IPS-20b (cell line): ENCODE data around the gene MMP7.
"Not testable (repeated sequence)": the region's sequence is repeated elsewhere in the genome, so short reads cannot be mapped to it uniquely, and the experiment has no call there.

Experiments used
- H3K27ac ChIP-seq: one replicate; pipeline ENCODE4 v1.5.1; 2013; ENCODE audit warnings: low read length
- H3K27me3 ChIP-seq: 2 replicates; pipeline ENCODE4 v1.6.1; 2013; ENCODE audit warnings: mild to moderate bottlenecking, low read length, inconsistent platforms; ENCODE audit not compliant: insufficient read depth
- H3K36me3 ChIP-seq: 2 replicates; pipeline ENCODE4 v1.6.1; 2013; ENCODE audit warnings: low read depth, mild to moderate bottlenecking, inconsistent platforms, low read length, moderate library complexity; ENCODE audit not compliant: insufficient read depth
- H3K4me1 ChIP-seq: 2 replicates; pipeline ENCODE4 v1.6.1; 2013; ENCODE audit warnings: mild to moderate bottlenecking, control low read depth, inconsistent platforms, low read length, moderate library complexity; ENCODE audit not compliant: insufficient read depth
- H3K4me3 ChIP-seq: 2 replicates; pipeline ENCODE4 v1.5.1; 2013; ENCODE audit warnings: mild to moderate bottlenecking, low read length, inconsistent platforms
- H3K9ac ChIP-seq: 2 replicates; pipeline ENCODE4 v1.6.1; 2013; ENCODE audit warnings: low read depth, mild to moderate bottlenecking, inconsistent platforms, low read length, moderate library complexity
- H3K9me3 ChIP-seq: 2 replicates; pipeline ENCODE4 v1.6.1; 2013; ENCODE audit warnings: mild to moderate bottlenecking, low read depth, low read length, inconsistent platforms; ENCODE audit not compliant: insufficient read depth

Gene MMP7

GRCh38 chr11:102513869-102514268, 16.7 kb downstream of the MMP7 start:
- Histone ChIP-seq H3K4me1 (no peaks in the 10 kb centered on the region), H3K9me3 (no peaks in the 10 kb centered on the region), H3K27ac (no peak overlapping the region), H3K4me3 (no peak overlapping the region), H3K9ac (no peak overlapping the region), H3K27me3 (no peaks in the 10 kb centered on the region), H3K36me3 (no peaks in the 10 kb centered on the region)

- H3K36me3 ChIP-seq, result no peaks in the 10 kb centered on the region
- H3K27ac ChIP-seq, result no peak overlapping the region
- H3K4me3 ChIP-seq, result no peak overlapping the region
- no peaks in the 10 kb centered on the region for H3K27me3 ChIP-seq
- H3K4me1 ChIP-seq, result no peaks in the 10 kb centered on the region
- H3K9me3 ChIP-seq, result no peaks in the 10 kb centered on the region
- no peak overlapping the region for H3K9ac ChIP-seq
These were observed 20.0 kb downstream of the MMP7 start for GRCh38 chr11:102510439-102511135.

- not testable (repeated sequence) for H3K4me1 ChIP-seq, H3K9ac ChIP-seq, H3K27ac ChIP-seq, H3K36me3 ChIP-seq, H3K9me3 ChIP-seq, H3K4me3 ChIP-seq, H3K27me3 ChIP-seq
These were observed 27.7 kb downstream of the MMP7 start for GRCh38 chr11:102502831-102503230.

- H3K9me3 ChIP-seq, result no peaks in the 10 kb centered on the region
- H3K27ac ChIP-seq, result no peak overlapping the region
- H3K9ac ChIP-seq, result no peak overlapping the region
- H3K27me3 ChIP-seq, result no peaks in the 10 kb centered on the region
- no peak overlapping the region for H3K4me3 ChIP-seq
- H3K36me3 ChIP-seq, result no peaks in the 10 kb centered on the region
- H3K4me1 ChIP-seq, result no peaks in the 10 kb centered on the region; the same call in 1 of the 2 replicates
These were observed 29.7 kb downstream of the MMP7 start for GRCh38 chr11:102500829-102501228.

- Histone ChIP-seq H3K4me3 (no peak overlapping the region), H3K27me3 (no peaks in the 10 kb centered on the region), H3K4me1 (no peaks in the 10 kb centered on the region; the same call in 1 of the 2 replicates), H3K36me3 (no peaks in the 10 kb centered on the region), H3K27ac (no peak overlapping the region), H3K9ac (no peak overlapping the region), H3K9me3 (no peaks in the 10 kb centered on the region)
These were observed 30.6 kb downstream of the MMP7 start for GRCh38 chr11:102499931-102500330.

GRCh38 chr11:102499151-102499550, 31.4 kb downstream of the MMP7 start:
- H3K4me1 ChIP-seq, result no peaks in the 10 kb centered on the region; the same call in 1 of the 2 replicates
- H3K36me3 ChIP-seq, result no peaks in the 10 kb centered on the region

GRCh38 chr11:102497061-102497460, 33.5 kb downstream of the MMP7 start:
- H3K4me3 ChIP-seq, result no peak overlapping the region
- H3K27me3 ChIP-seq, result no peaks in the 10 kb centered on the region
- no peaks in the 10 kb centered on the region; the same call in 1 of the 2 replicates for H3K4me1 ChIP-seq
- H3K9ac ChIP-seq, result no peak overlapping the region
- H3K36me3 ChIP-seq, result no peaks in the 10 kb centered on the region
- H3K27ac ChIP-seq, result no peak overlapping the region
- H3K9me3 ChIP-seq, result no peaks in the 10 kb centered on the region

More at GRCh38 chr11:102499151-102499550, 31.4 kb downstream of the MMP7 start:
- H3K9me3 ChIP-seq, result no peaks in the 10 kb centered on the region
- H3K27ac ChIP-seq, result no peak overlapping the region
- H3K4me3 ChIP-seq, result no peak overlapping the region
- H3K27me3 ChIP-seq, result no peaks in the 10 kb centered on the region
- no peak overlapping the region for H3K9ac ChIP-seq

- Histone ChIP-seq H3K9ac (no peak overlapping the region), H3K4me1 (no peaks in the 10 kb centered on the region; the same call in 1 of the 2 replicates), H3K36me3 (no peaks in the 10 kb centered on the region), H3K9me3 (no peaks in the 10 kb centered on the region), H3K4me3 (peak overlapping the region; percentile 45; the same call in 1 of the 2 replicates), H3K27me3 (no peaks in the 10 kb centered on the region), H3K27ac (no peak overlapping the region)
These were observed 35.1 kb downstream of the MMP7 start for GRCh38 chr11:102495161-102496042.

- Histone ChIP-seq H3K9ac (no peak overlapping the region), H3K4me3 (no peak overlapping the region), H3K27ac (no peak overlapping the region), H3K36me3 (no peaks in the 10 kb centered on the region), H3K4me1 (no peaks in the 10 kb centered on the region; the same call in 1 of the 2 replicates), H3K27me3 (no peaks in the 10 kb centered on the region), H3K9me3 (no peaks in the 10 kb centered on the region)
These were observed 36.3 kb downstream of the MMP7 start for GRCh38 chr11:102494216-102494615.

- Histone ChIP-seq H3K4me3 (no peak overlapping the region), H3K27ac (no peak overlapping the region), H3K9ac (no peak overlapping the region), H3K4me1 (no peaks in the 10 kb centered on the region; the same call in 1 of the 2 replicates), H3K36me3 (no peaks in the 10 kb centered on the region), H3K9me3 (no peaks in the 10 kb centered on the region), H3K27me3 (no peaks in the 10 kb centered on the region)
These were observed 37.0 kb downstream of the MMP7 start for GRCh38 chr11:102493524-102493923.

GRCh38 chr11:102491969-102492368, 38.6 kb downstream of the MMP7 start:
- H3K27ac ChIP-seq, result no peak overlapping the region
- H3K27me3 ChIP-seq, result no peaks in the 10 kb centered on the region
- H3K9ac ChIP-seq, result no peak overlapping the region
- no peak overlapping the region for H3K4me3 ChIP-seq
- no peaks in the 10 kb centered on the region for H3K9me3 ChIP-seq
- no peaks in the 10 kb centered on the region; the same call in 1 of the 2 replicates for H3K4me1 ChIP-seq
- no peaks in the 10 kb centered on the region for H3K36me3 ChIP-seq
